HUES6 (cell line): ENCODE results near the gene TMPRSS4.
A peak's percentile ranks its signal among the peaks of the same experiment; 100 is the strongest.

ENCODE experiments used
- H3K27ac ChIP-seq: 2 replicates; pipeline ENCODE4 v1.7.0; 2013; ENCODE audit warnings: low read depth, mild to moderate bottlenecking, low read length, inconsistent platforms
- H3K27me3 ChIP-seq: 2 replicates; pipeline ENCODE4 v1.6.1; 2013; ENCODE audit warnings: low read length; ENCODE audit not compliant: control insufficient read depth, insufficient read depth
- H3K36me3 ChIP-seq: 2 replicates; pipeline ENCODE4 v1.6.1; 2013; ENCODE audit warnings: low read length; ENCODE audit not compliant: control insufficient read depth, insufficient read depth
- H3K4me1 ChIP-seq: 2 replicates; pipeline ENCODE4 v1.6.1; 2013; ENCODE audit warnings: low read length; ENCODE audit not compliant: control insufficient read depth, insufficient read depth
- H3K4me3 ChIP-seq: 2 replicates; pipeline ENCODE4 v1.5.1; 2013; ENCODE audit warnings: low read depth, low read length
- H3K9ac ChIP-seq: one replicate; pipeline ENCODE4 v1.6.1; 2013; ENCODE audit warnings: mild to moderate bottlenecking, low read length
- H3K9me3 ChIP-seq: 2 replicates; pipeline ENCODE4 v1.6.1; 2013; ENCODE audit warnings: low read depth, low read length; ENCODE audit not compliant: control insufficient read depth, insufficient read depth

Gene TMPRSS4

DNA sequence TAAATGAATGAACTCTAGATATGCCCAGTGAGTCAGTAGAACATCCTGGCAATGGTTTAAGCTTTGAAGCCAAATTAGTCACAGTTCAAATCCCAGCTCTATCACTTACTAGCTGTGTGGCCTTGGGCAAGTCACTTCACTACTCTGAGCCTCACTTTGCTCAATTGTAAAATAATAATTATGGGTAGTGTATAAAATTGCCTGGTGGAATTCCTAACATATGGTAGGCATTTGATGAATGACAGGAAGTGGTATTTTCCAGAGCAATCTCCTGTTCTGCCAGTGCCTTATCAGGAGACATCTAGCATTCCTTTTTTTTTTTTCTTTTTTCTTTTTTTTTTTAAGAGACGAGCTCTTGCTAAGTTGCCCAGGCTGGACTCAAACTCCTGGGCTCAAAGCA lies 62.7 kb downstream of the TMPRSS4 start:
- Histone ChIP-seq H3K9ac (no peak overlapping the region), H3K4me3 (no peak overlapping the region), H3K9me3 (no peaks in the 10 kb centered on the region), H3K4me1 (peaks cover 5% of the 10 kb centered on the region; the same call in 1 of the 2 replicates), H3K36me3 (no peaks in the 10 kb centered on the region), H3K27me3 (peaks cover 44% of the 10 kb centered on the region), H3K27ac (no peak overlapping the region)

DNA sequence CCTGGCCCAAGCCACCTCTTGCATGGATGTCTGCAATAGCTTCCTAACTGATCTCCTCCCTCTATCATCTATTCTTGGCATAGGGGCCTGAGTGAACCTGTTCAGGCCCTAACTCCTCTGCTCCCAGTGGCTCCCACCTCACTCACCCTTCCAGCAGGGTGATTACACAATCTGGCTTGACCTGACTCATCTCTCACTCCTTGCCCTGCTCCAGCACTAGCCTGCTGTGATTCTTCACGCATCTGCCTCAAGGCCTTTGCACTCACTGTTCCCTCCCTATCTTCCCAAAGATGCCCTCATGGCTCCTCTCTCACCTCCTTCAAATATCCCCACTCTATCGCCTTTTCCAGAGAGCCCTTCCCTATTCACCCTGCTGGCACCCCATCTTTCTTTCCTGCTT lies 65.2 kb downstream of the TMPRSS4 start:
- Histone ChIP-seq H3K9ac (no peak overlapping the region), H3K27me3 (peaks cover 56% of the 10 kb centered on the region), H3K27ac (no peak overlapping the region), H3K4me3 (no peak overlapping the region), H3K36me3 (no peaks in the 10 kb centered on the region), H3K4me1 (peaks cover 9% of the 10 kb centered on the region; the same call in 1 of the 2 replicates), H3K9me3 (no peaks in the 10 kb centered on the region)

DNA sequence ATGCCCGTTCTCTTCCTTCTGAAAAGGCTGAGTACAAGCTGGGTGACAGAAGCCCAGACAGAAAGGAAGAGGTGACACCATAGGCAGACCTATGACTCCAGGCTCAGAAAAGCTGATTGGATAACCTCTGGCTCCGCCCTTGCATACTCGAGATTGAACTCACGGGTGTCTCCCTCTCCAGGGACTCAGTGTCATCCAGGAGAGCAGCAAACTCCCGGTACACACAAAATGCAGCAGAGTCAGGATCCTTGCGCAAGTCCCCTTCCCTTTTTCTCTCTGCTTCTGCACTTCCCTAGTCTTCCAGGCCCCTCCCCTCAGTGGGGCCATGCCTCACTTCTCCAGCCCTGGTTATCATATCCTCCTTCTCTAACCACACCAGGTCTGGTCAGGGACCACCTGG lies 65.9 kb downstream of the TMPRSS4 start:
- Histone ChIP-seq H3K9ac (no peak overlapping the region), H3K9me3 (no peaks in the 10 kb centered on the region), H3K27ac (no peak overlapping the region), H3K27me3 (peaks cover 61% of the 10 kb centered on the region), H3K36me3 (no peaks in the 10 kb centered on the region), H3K4me1 (peaks cover 16% of the 10 kb centered on the region; the same call in 1 of the 2 replicates), H3K4me3 (no peak overlapping the region)

DNA sequence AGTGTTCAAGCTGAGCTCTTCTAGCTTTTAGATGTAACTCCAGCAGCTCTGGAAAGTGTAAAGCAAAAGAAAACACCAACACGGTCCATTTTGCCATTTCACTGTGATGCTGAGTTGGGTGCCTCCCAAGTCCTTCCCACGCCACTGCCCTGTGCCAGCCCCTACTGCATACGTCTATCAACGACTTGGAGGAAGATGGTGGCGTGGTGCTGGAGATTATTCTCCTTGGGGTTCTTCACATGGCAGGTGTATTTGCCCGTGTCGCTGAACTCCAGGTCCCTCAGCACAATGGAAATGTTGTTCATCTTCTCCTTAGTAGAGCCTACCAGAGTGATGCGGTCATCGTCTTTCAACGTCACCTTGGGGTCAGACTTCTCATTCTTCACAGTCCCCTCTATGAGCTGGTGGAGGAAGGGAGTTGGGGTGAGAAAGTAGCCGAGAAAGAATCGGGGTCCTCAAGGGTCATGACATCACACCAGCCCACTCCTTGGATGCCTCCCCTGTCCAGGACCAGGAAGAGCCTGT lies 66.8 kb downstream of the TMPRSS4 start:
- Histone ChIP-seq H3K9ac (no peak overlapping the region), H3K27ac (no peak overlapping the region), H3K4me1 (peaks cover 16% of the 10 kb centered on the region; the same call in 1 of the 2 replicates), H3K4me3 (no peak overlapping the region), H3K27me3 (peaks cover 65% of the 10 kb centered on the region), H3K36me3 (no peaks in the 10 kb centered on the region), H3K9me3 (no peaks in the 10 kb centered on the region)

DNA sequence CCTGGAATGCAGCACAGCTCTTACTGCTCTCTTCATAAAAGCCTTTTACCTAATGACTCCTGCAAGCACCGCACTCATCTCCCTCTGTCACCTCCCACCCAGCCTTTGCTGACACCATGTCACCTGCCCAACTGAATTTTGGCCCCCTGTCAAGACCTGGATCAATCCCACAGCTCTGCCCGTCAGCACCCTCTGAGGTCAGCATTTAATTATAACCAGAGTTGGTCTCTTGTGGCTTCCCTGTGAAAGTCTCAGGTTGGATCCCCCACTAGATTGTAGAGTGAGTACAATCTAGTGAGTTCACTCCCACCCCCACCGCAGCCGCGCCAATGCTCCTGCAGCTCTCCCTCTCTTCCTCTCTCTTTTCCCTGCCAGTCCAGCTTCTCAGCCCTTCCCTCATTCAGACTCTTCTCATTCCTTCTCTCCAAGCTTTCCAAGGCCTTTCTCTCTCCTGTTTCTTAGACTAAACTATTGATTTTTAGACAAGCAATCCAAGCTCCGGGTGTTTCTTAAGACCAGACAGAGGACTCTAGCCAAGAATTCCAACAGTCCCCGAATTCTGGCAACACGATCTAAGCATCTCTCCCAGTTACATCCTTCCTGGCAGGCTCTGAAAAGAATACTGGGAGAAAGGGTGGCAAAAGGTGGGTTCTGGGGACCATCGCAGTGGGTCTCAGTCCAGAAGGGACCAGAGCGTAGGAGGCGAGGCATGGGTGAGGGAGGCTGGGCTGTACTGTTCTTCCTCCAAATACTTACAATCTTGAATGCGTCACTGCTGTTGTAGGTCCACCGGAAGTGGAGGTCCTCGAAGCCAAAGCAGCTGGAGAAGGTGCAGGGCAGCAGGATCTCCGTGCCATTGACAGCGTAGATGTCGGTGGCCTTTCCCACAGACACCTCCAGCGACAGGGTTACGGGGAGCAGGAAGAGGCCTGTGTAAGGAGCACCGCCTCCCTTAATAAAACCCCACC lies 67.7 kb downstream of the TMPRSS4 start:
- no peak overlapping the region for H3K9ac ChIP-seq
- H3K4me3 ChIP-seq: no peak overlapping the region
- H3K27ac ChIP-seq: no peak overlapping the region
- H3K36me3 ChIP-seq: no peaks in the 10 kb centered on the region
- peaks cover 73% of the 10 kb centered on the region for H3K27me3 ChIP-seq
- no peaks in the 10 kb centered on the region for H3K9me3 ChIP-seq
- peaks cover 12% of the 10 kb centered on the region; the same call in 1 of the 2 replicates for H3K4me1 ChIP-seq

DNA sequence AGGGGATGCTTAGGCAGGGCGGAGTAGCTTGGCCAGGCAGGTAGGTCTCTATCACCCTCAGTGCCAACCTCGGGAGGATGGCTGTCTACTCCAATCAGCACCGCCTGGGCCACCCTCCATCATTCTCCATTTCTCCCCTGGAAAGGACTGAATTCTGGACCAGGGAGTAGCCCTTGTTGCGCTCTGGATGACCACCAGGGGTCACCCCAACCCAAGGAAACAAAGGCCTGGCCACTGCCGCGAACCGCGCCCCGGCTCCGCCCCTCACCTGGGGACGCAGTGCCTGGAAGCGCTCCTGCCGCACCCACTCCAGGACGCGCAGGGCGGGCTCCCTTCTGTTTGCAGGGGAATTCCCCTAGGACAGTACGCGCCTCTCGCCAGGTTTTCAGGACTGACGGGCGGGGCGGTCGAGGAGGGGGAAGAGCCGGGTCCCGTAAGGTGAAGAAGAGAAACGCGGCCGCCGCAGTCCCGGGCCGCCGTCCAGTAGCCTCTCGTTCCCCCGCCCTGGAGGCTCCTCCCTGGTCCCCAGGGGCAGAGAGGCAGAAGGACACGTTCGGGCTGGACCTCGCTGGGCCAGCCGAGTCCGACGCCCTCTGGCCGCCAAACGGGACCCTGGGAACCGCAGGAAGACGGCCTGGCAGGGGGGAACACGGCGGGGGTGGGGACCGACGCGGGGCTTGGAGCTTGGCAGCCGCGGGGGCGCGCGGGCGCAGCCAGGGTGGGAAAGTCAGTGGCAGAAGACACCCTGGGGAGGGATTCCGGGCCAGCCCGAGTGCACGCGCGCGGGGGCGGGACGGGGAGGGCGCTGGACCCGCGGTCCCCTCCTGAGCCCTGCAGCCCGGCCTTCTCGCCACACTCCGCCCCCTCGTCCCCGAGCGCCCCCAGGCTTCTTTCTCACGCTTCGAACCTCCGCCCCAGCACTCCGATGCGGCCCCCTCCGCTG lies 68.7 kb downstream of the TMPRSS4 start:
- Histone ChIP-seq H3K4me3 (peak overlapping the region; percentile 73), H3K9me3 (no peaks in the 10 kb centered on the region), H3K27me3 (peaks cover 83% of the 10 kb centered on the region), H3K36me3 (no peaks in the 10 kb centered on the region), H3K4me1 (peaks cover 12% of the 10 kb centered on the region; the same call in 1 of the 2 replicates), H3K27ac (no peak overlapping the region), H3K9ac (no peak overlapping the region)

DNA sequence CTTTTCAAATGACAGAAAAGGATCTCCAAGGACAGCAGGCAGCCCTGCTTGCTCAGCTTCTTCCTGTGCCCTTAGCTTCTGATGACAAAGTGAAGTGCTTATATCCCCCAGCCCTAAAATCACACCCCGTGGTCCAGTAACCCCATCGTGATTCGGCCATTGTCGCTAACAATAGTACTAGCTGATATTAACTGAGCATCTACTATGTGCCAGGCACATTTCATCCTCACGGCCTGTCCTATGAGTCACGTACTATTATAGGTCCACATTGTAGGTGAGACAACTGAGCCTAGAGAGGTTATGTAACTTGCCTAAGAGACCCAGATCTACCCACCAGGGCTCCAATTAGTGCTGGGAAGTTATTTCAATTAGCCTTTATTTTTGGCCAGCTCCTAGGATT lies 69.7 kb downstream of the TMPRSS4 start:
- Histone ChIP-seq H3K9ac (no peak overlapping the region), H3K4me1 (peaks cover 12% of the 10 kb centered on the region; the same call in 1 of the 2 replicates), H3K27me3 (peaks cover 88% of the 10 kb centered on the region), H3K9me3 (no peaks in the 10 kb centered on the region), H3K4me3 (peak overlapping the region; percentile 73), H3K27ac (no peak overlapping the region), H3K36me3 (no peaks in the 10 kb centered on the region)

DNA sequence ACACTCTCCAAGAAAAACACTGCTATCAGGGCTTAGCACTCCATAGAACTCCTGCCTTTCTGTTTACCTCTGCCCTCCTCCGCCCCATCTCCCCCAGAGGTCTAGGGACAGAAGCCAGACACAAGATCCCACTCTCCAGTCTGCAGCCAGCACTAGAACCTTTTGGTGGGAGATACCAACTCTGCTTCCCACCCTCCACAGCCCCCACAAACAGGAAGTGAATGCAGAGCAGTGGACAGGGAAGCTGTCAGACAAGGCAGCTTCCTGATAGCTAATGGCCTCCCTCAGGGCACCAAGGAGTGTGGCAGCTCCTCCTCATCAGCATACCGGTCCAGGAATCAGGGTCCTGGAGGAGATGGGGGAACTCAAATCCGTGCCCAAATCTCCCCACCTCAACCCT lies 70.6 kb downstream of the TMPRSS4 start:
- Histone ChIP-seq H3K9me3 (no peaks in the 10 kb centered on the region), H3K4me1 (peaks cover 16% of the 10 kb centered on the region; the same call in 1 of the 2 replicates), H3K27ac (no peak overlapping the region), H3K27me3 (peaks cover 90% of the 10 kb centered on the region), H3K4me3 (no peak overlapping the region), H3K9ac (no peak overlapping the region), H3K36me3 (no peaks in the 10 kb centered on the region)

DNA sequence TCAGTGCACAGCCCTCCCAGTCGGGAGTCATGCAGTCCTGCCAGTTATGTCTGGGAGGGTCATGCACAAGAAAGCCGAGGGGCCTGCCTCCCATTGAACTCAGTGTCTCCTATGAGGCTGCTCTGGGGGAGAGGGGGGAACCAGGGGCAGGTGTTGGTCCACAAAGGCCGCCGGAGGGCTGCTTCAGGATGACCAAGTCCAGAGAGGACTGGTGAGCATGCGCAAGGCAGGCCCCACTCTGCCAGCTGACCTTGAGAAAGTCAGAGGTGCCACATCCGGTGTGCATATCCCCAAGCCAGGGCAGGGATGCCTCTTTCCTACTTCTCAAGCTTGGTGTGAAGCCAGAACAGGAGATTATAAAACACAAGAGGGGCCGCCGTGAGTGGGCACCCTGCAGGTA lies 71.4 kb downstream of the TMPRSS4 start:
- Histone ChIP-seq H3K36me3 (no peaks in the 10 kb centered on the region), H3K27me3 (peaks cover 89% of the 10 kb centered on the region), H3K4me3 (no peak overlapping the region), H3K4me1 (peaks cover 16% of the 10 kb centered on the region; the same call in 1 of the 2 replicates), H3K9me3 (no peaks in the 10 kb centered on the region), H3K9ac (no peak overlapping the region), H3K27ac (no peak overlapping the region)

DNA sequence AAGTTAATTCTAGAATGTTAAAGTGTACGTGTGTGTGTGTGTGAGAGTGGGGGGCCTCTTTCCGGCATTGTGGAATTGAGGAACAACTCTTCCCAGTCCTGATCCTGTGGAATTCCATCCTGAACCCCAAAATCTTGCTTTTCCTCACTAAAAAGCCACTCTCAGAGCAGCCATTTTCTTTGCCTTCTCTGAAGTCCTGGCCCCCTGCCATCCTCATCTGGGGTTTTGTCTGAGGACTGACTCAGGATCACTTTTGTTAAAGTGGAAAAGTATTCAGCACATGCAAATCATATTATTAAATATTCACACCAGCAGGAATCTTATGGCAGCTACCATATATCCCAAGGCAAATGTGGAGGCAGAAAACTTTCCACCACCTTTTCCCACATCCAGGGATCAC lies 72.0 kb downstream of the TMPRSS4 start:
- H3K4me1 ChIP-seq: peaks cover 20% of the 10 kb centered on the region
- H3K27ac ChIP-seq: no peak overlapping the region
- H3K36me3 ChIP-seq: no peaks in the 10 kb centered on the region
- no peak overlapping the region for H3K4me3 ChIP-seq
- H3K9me3 ChIP-seq: no peaks in the 10 kb centered on the region
- no peak overlapping the region for H3K9ac ChIP-seq
- H3K27me3 ChIP-seq: peaks cover 89% of the 10 kb centered on the region
